Hematopoietic multipotent progenitor cell treated with erythropoietin and hydrocortisone succinate and interleukin-3 and kit ligand, for 8 days (in vitro differentiated cells): Measurements from ENCODE around the gene PDLIM5.
"Not testable (repeated sequence)": the region's sequence is repeated elsewhere in the genome, so short reads cannot be mapped to it uniquely, and the experiment has no call there.

ENCODE experiments used
- DNase-seq: peaks from one replicate; pipeline ENCODE4 v3.0.0-alpha.2; 2015

The PDLIM5 gene

GRCh38 chr4:94504545-94504944 lies 52.8 kb downstream of the PDLIM5 start:
- no peak for DNase-seq

GRCh38 chr4:94506822-94507221 lies 55.1 kb downstream of the PDLIM5 start:
- no peak for DNase-seq

GRCh38 chr4:94507281-94507680 lies 55.5 kb downstream of the PDLIM5 start:
- no peak for DNase-seq

- DNase-seq: no peak
Measured at GRCh38 chr4:94507708-94508107, 56.0 kb downstream of the PDLIM5 start.

- no peak for DNase-seq
Measured at GRCh38 chr4:94508296-94508695, 56.6 kb downstream of the PDLIM5 start.

- DNase-seq: no peak
Measured at GRCh38 chr4:94508806-94509205, 57.1 kb downstream of the PDLIM5 start.

- no peak for DNase-seq
Measured at GRCh38 chr4:94511591-94511990, 59.8 kb downstream of the PDLIM5 start.

GRCh38 chr4:94513532-94513931 lies 61.8 kb downstream of the PDLIM5 start:
- not testable (repeated sequence) for DNase-seq

GRCh38 chr4:94515365-94515764 lies 63.6 kb downstream of the PDLIM5 start:
- no peak for DNase-seq

- no peak for DNase-seq
Measured at GRCh38 chr4:94516067-94516466, 64.3 kb downstream of the PDLIM5 start.

GRCh38 chr4:94516999-94517398 lies 65.3 kb downstream of the PDLIM5 start:
- DNase-seq: no peak

- no peak for DNase-seq
Measured at GRCh38 chr4:94517492-94517891, 65.8 kb downstream of the PDLIM5 start.

GRCh38 chr4:94519019-94519418 lies 67.3 kb downstream of the PDLIM5 start:
- DNase-seq: no peak

GRCh38 chr4:94519925-94520789 lies 68.4 kb downstream of the PDLIM5 start:
- no peak for DNase-seq

GRCh38 chr4:94523033-94523580 lies 71.4 kb downstream of the PDLIM5 start:
- no peak for DNase-seq

- DNase-seq: no peak
Measured at GRCh38 chr4:94523617-94524016, 71.9 kb downstream of the PDLIM5 start.

- DNase-seq: no peak
Measured at GRCh38 chr4:94525993-94526728, 74.4 kb downstream of the PDLIM5 start.

GRCh38 chr4:94527556-94528233 lies 76.0 kb downstream of the PDLIM5 start:
- DNase-seq: no peak

- no peak for DNase-seq
Measured at GRCh38 chr4:94528792-94529451, 77.2 kb downstream of the PDLIM5 start.

- no peak for DNase-seq
Measured at GRCh38 chr4:94530073-94530472, 78.3 kb downstream of the PDLIM5 start.

- DNase-seq: peak; percentile 81
Measured at GRCh38 chr4:94531991-94532789, 80.4 kb downstream of the PDLIM5 start.
